HEK293 (cell line): ENCODE measurements around the gene SFXN1.

Experiments used
- CTCF ChIA-PET: fragments of 350-600 bp; formaldehyde crosslinking; extraction: SDS; loops from one replicate; lab custom pipeline; 2021; ENCODE audit warnings: antibody characterized with exemption; lab: Yijun Ruan, JAX
- POLR2A ChIA-PET: fragments of 300-600 bp; formaldehyde crosslinking; extraction: SDS; loops from one replicate; lab custom pipeline; 2020; ENCODE audit warnings: antibody characterized with exemption, inconsistent platforms; lab: Yijun Ruan, JAX
- H3K27ac ChIP-seq: fragments of 200-500 bp; sonication (Bioruptor generic); 2 replicates; pipeline ENCODE4 v1.5.1; 2014; ENCODE audit warnings: low read depth, low read length, control low read depth, inconsistent platforms; ENCODE audit errors: extremely low read depth
- H3K36me3 ChIP-seq, 2 experiments: fragments of 200-500 bp in 1 of 2; sonication (Bioruptor generic) in 1 of 2; 1 replicate in 1 of 2; 2 replicates in 1 of 2; pipeline ENCODE4 v1.5.1; 2014 to 2017; ENCODE audit warnings: inconsistent platforms in 2 of 2, low read length in 2 of 2; ENCODE audit not compliant: control insufficient read depth in 2 of 2, insufficient read depth in 1 of 2
- H3K4me1 ChIP-seq: fragments of 200-500 bp; sonication (Bioruptor generic); 2 replicates; pipeline ENCODE4 v1.5.1; 2014; ENCODE audit warnings: mild to moderate bottlenecking, low read length, inconsistent platforms; ENCODE audit not compliant: control insufficient read depth, insufficient read depth
- H3K4me3 ChIP-seq: 2 replicates; pipeline ENCODE4 v1.5.1; 2011; ENCODE audit warnings: low read depth, mild to moderate bottlenecking, control low read depth, low read length, moderate library complexity
- H3K9me3 ChIP-seq: fragments of 200-500 bp; sonication (Bioruptor generic); 2 replicates; pipeline ENCODE4 v1.5.1; 2014; ENCODE audit warnings: low read depth, low read length, inconsistent platforms; ENCODE audit not compliant: control insufficient read depth, insufficient read depth
- ELK4 ChIP-seq: IDR thresholded peaks from 2 replicates; pipeline ENCODE4 v1.6.1; 2011; ENCODE audit warnings: mild to moderate bottlenecking, low read depth, low read length, borderline replicate concordance
- SP3 ChIP-seq: fragments of 450-650 bp; formaldehyde crosslinking; IDR thresholded peaks from 2 replicates; pipeline ENCODE4 v1.5.1; 2016; ENCODE audit warnings: missing biosample characterization, missing genetic modification characterization
- SP7 ChIP-seq: fragments of 450-650 bp; formaldehyde crosslinking; IDR thresholded peaks from 2 replicates; pipeline ENCODE4 v1.5.1; 2016; ENCODE audit warnings: missing biosample characterization, missing genetic modification characterization
- TRIM28 ChIP-seq: IDR thresholded peaks from 2 replicates; pipeline ENCODE4 v1.6.1; 2011; ENCODE audit warnings: low read length, control low read depth, borderline replicate concordance
- ZBTB1 ChIP-seq: fragments of 450-650 bp; formaldehyde crosslinking; IDR thresholded peaks from 2 replicates; pipeline ENCODE4 v1.5.1; 2016; ENCODE audit warnings: missing biosample characterization, missing genetic modification characterization
- ZBTB21 ChIP-seq: fragments of 450-650 bp; formaldehyde crosslinking; IDR thresholded peaks from 2 replicates; pipeline ENCODE4 v1.5.1; 2017; ENCODE audit warnings: missing biosample characterization, missing genetic modification characterization
- ZBTB8A ChIP-seq: fragments of 450-650 bp; formaldehyde crosslinking; IDR thresholded peaks from 2 replicates; pipeline ENCODE4 v1.5.1; 2016; ENCODE audit warnings: missing biosample characterization, missing genetic modification characterization
- ZNF133 ChIP-seq: fragments of 450-650 bp; formaldehyde crosslinking; IDR thresholded peaks from 2 replicates; pipeline ENCODE4 v1.5.1; 2016; ENCODE audit warnings: missing biosample characterization, missing genetic modification characterization
- ZNF214 ChIP-seq: fragments of 450-650 bp; formaldehyde crosslinking; IDR thresholded peaks from 2 replicates; pipeline ENCODE4 v1.5.1; 2017; ENCODE audit warnings: missing biosample characterization, mild to moderate bottlenecking, missing genetic modification characterization, borderline replicate concordance
- ZNF292 ChIP-seq: fragments of 450-650 bp; formaldehyde crosslinking; IDR thresholded peaks from 2 replicates; pipeline ENCODE4 v1.5.1; 2016; ENCODE audit warnings: low read depth, missing biosample characterization, missing genetic modification characterization, borderline replicate concordance
- ZNF324 ChIP-seq: fragments of 450-650 bp; formaldehyde crosslinking; IDR thresholded peaks from 2 replicates; pipeline ENCODE4 v1.5.1; 2016; ENCODE audit warnings: missing biosample characterization, missing genetic modification characterization
- ZNF335 ChIP-seq: fragments of 450-650 bp; formaldehyde crosslinking; conservative IDR thresholded peaks from 2 replicates; pipeline ENCODE4 v1.5.1; 2016; ENCODE audit warnings: missing biosample characterization, missing genetic modification characterization
- ZNF341 ChIP-seq: fragments of 450-650 bp; formaldehyde crosslinking; IDR thresholded peaks from 2 replicates; pipeline ENCODE4; 2016; ENCODE audit warnings: low read depth, missing biosample characterization, missing genetic modification characterization
- ZNF416 ChIP-seq: fragments of 450-650 bp; formaldehyde crosslinking; IDR thresholded peaks from 2 replicates; pipeline ENCODE4 v1.5.1; 2016; ENCODE audit warnings: missing biosample characterization, missing genetic modification characterization
- ZNF423 ChIP-seq: fragments of 450-650 bp; formaldehyde crosslinking; IDR thresholded peaks from 2 replicates; pipeline ENCODE4 v1.5.1; 2016; ENCODE audit warnings: missing biosample characterization, missing genetic modification characterization
- ZNF473 ChIP-seq: fragments of 450-650 bp; formaldehyde crosslinking; IDR thresholded peaks from 2 replicates; pipeline ENCODE4 v1.5.1; 2017; ENCODE audit warnings: missing biosample characterization, missing genetic modification characterization
- ZNF610 ChIP-seq: fragments of 450-650 bp; formaldehyde crosslinking; IDR thresholded peaks from 2 replicates; pipeline ENCODE4 v1.5.1; 2016; ENCODE audit warnings: missing biosample characterization, missing genetic modification characterization, borderline replicate concordance
- ZNF626 ChIP-seq: fragments of 450-650 bp; sonication (Bioruptor Pico); formaldehyde crosslinking; IDR thresholded peaks from 2 replicates; pipeline ENCODE4 v1.5.1; 2018; ENCODE audit warnings: missing biosample characterization, missing genetic modification characterization, inconsistent platforms
- ZNF629 ChIP-seq: fragments of 450-650 bp; formaldehyde crosslinking; IDR thresholded peaks from 2 replicates; pipeline ENCODE4 v1.5.1; 2017; ENCODE audit warnings: missing biosample characterization, missing genetic modification characterization
- ZNF645 ChIP-seq: fragments of 450-650 bp; formaldehyde crosslinking; IDR thresholded peaks from 2 replicates; pipeline ENCODE4; 2016; ENCODE audit warnings: missing biosample characterization, missing genetic modification characterization
- TF ChIP-seq, protein P1 (sequence below): fragments of 450-650 bp; formaldehyde crosslinking; IDR thresholded peaks from 2 replicates; pipeline ENCODE4 v1.5.1; 2017; ENCODE audit warnings: missing biosample characterization, missing genetic modification characterization
- TF ChIP-seq, protein P2 (sequence below): fragments of 450-650 bp; formaldehyde crosslinking; IDR thresholded peaks from 2 replicates; pipeline ENCODE4 v1.5.1; 2016; ENCODE audit warnings: missing biosample characterization, missing genetic modification characterization
- TF ChIP-seq, protein P3 (sequence below): fragments of 450-650 bp; formaldehyde crosslinking; IDR thresholded peaks from 2 replicates; pipeline ENCODE4 v1.5.1; 2016; ENCODE audit warnings: missing biosample characterization, missing genetic modification characterization, borderline replicate concordance
- TF ChIP-seq, protein P4 (sequence below): sonication (generic); formaldehyde crosslinking; IDR thresholded peaks from 2 replicates; pipeline ENCODE4 v1.8.1; 2022; ENCODE audit warnings: mild to moderate bottlenecking, moderate library complexity, missing genetic modification reagents

Gene SFXN1

GRCh38 chr5:175554296-175554695, 75.9 kb downstream of the SFXN1 start:
- no peaks in the 10 kb centered on the region for H3K36me3 ChIP-seq
- H3K9me3 ChIP-seq = no peaks in the 10 kb centered on the region
- TF ChIP-seq ZNF324 (tag by site-specific recombination) = no peak
- TF ChIP-seq ZNF423 (tag by site-specific recombination) = no peak
- TF ChIP-seq, protein P1, sequence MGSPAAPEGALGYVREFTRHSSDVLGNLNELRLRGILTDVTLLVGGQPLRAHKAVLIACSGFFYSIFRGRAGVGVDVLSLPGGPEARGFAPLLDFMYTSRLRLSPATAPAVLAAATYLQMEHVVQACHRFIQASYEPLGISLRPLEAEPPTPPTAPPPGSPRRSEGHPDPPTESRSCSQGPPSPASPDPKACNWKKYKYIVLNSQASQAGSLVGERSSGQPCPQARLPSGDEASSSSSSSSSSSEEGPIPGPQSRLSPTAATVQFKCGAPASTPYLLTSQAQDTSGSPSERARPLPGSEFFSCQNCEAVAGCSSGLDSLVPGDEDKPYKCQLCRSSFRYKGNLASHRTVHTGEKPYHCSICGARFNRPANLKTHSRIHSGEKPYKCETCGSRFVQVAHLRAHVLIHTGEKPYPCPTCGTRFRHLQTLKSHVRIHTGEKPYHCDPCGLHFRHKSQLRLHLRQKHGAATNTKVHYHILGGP (tag by site-specific recombination) = no peak
- no peak for TF ChIP-seq ELK4
- TF ChIP-seq ZNF416 (tag by site-specific recombination) = no peak
- TF ChIP-seq SP7 (tag by site-specific recombination) = no peak
- no peak for TF ChIP-seq TRIM28
- TF ChIP-seq ZBTB21 (tag by site-specific recombination) = no peak
- no peak for TF ChIP-seq ZNF341 (tag by site-specific recombination)
- TF ChIP-seq ZNF214 = no peak
- H3K4me3 ChIP-seq = no peak overlapping the region
- POLR2A ChIA-PET = no interaction called here
- H3K4me1 ChIP-seq = no peaks in the 10 kb centered on the region
- H3K27ac ChIP-seq = no peak overlapping the region
- CTCF ChIA-PET = interaction anchor here (0.6 to 1.9 kb wide), 4 partner anchors 15 to 164 kb away, joined by 3 to 6 read pairs (median 4); no protein-coding TSS in a partner anchor

DNA sequence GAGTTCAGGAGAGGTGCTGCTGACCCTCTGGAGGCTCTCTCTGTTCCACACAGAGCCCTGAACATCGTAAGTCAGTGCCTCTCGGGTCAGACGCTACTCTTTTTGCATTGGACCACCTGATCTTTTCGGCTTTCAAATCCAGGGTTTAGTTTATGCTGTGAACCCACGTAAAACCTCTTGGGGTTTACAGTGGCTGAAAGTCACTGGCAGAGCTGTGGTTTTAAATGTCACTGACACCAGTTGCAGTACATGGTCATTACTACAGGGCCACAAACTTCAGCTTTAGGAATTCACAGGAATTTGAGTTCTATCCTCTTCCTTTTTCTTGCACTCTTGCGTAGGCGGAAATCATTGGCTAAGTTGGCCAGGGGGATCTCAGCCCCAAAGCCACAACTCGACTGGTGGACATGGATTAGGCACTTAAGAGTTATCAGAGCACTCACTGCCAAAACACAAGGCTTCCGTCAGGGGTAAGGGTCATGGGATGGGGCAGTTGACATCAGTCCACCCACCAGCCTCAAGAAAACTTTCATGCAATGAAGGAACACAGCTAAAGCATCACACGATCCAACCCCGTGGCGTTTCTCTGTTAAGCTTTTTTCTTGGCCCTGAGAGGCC, 76.9 kb downstream of the SFXN1 start:
- POLR2A ChIA-PET = no interaction called here
- Histone ChIP-seq H3K4me1 (no peaks in the 10 kb centered on the region), H3K36me3 (no peaks in the 10 kb centered on the region), H3K4me3 (no peak overlapping the region), H3K27ac (no peak overlapping the region), H3K9me3 (no peaks in the 10 kb centered on the region)
- CTCF ChIA-PET = interaction anchor here (1.9 kb wide), 1 partner anchor 146 kb away, joined by 5 read pairs; no protein-coding TSS in a partner anchor
- TF ChIP-seq ZNF626 (tag by site-specific recombination) (no peak), ZNF335 (tag by site-specific recombination) (no peak), ZNF645 (tag by site-specific recombination) (no peak), ZNF610 (tag by site-specific recombination) (no peak), ZBTB1 (no peak), SP3 (tag by site-specific recombination) (no peak), ZNF292 (tag by site-specific recombination) (no peak), ZBTB8A (no peak), ZNF133 (no peak), ZNF473 (tag by site-specific recombination) (no peak), ZNF629 (no peak)
- TF ChIP-seq, protein P2, sequence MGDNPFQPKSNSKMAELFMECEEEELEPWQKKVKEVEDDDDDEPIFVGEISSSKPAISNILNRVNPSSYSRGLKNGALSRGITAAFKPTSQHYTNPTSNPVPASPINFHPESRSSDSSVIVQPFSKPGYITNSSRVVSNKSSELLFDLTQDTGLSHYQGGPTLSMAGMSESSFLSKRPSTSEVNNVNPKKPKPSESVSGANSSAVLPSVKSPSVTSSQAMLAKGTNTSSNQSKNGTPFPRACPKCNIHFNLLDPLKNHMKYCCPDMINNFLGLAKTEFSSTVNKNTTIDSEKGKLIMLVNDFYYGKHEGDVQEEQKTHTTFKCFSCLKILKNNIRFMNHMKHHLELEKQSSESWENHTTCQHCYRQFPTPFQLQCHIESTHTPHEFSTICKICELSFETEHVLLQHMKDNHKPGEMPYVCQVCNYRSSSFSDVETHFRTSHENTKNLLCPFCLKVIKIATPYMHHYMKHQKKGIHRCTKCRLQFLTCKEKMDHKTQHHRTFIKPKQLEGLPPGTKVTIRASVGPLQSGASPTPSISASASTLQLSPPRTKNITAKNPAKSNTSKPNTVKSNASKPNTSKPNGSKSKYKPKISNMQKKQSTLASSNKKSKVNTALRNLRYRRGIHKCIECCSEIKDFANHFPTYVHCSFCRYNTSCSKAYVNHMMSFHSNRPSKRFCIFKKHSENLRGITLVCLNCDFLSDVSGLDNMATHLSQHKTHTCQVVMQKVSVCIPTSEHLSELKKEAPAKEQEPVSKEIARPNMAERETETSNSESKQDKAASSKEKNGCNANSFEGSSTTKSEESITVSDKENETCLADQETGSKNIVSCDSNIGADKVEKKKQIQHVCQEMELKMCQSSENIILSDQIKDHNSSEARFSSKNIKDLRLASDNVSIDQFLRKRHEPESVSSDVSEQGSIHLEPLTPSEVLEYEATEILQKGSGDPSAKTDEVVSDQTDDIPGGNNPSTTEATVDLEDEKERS (tag by site-specific recombination) = no peak
- TF ChIP-seq, protein P3, sequence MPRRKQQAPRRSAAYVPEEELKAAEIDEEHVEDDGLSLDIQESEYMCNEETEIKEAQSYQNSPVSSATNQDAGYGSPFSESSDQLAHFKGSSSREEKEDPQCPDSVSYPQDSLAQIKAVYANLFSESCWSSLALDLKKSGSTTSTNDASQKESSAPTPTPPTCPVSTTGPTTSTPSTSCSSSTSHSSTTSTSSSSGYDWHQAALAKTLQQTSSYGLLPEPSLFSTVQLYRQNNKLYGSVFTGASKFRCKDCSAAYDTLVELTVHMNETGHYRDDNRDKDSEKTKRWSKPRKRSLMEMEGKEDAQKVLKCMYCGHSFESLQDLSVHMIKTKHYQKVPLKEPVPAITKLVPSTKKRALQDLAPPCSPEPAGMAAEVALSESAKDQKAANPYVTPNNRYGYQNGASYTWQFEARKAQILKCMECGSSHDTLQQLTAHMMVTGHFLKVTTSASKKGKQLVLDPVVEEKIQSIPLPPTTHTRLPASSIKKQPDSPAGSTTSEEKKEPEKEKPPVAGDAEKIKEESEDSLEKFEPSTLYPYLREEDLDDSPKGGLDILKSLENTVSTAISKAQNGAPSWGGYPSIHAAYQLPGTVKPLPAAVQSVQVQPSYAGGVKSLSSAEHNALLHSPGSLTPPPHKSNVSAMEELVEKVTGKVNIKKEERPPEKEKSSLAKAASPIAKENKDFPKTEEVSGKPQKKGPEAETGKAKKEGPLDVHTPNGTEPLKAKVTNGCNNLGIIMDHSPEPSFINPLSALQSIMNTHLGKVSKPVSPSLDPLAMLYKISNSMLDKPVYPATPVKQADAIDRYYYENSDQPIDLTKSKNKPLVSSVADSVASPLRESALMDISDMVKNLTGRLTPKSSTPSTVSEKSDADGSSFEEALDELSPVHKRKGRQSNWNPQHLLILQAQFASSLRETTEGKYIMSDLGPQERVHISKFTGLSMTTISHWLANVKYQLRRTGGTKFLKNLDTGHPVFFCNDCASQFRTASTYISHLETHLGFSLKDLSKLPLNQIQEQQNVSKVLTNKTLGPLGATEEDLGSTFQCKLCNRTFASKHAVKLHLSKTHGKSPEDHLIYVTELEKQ (tag by site-specific recombination) = no peak
- TF ChIP-seq, protein P4, sequence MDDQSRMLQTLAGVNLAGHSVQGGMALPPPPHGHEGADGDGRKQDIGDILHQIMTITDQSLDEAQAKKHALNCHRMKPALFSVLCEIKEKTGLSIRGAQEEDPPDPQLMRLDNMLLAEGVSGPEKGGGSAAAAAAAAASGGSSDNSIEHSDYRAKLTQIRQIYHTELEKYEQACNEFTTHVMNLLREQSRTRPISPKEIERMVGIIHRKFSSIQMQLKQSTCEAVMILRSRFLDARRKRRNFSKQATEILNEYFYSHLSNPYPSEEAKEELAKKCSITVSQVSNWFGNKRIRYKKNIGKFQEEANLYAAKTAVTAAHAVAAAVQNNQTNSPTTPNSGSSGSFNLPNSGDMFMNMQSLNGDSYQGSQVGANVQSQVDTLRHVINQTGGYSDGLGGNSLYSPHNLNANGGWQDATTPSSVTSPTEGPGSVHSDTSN (CRISPR knock-in tag) = no peak
